Activated CD4-positive, alpha-beta T cell treated with anti-CD3 and anti-CD28 coated beads, Interleukin-2, amount 50 U/mL, for 48 hours (primary cell): ENCODE data around the gene ST8SIA5.

Experiments used
- DNase-seq, 2 experiments: peaks; one replicate each; pipeline ENCODE4 v3.0.0-alpha.2; 2020

Gene ST8SIA5

DNA sequence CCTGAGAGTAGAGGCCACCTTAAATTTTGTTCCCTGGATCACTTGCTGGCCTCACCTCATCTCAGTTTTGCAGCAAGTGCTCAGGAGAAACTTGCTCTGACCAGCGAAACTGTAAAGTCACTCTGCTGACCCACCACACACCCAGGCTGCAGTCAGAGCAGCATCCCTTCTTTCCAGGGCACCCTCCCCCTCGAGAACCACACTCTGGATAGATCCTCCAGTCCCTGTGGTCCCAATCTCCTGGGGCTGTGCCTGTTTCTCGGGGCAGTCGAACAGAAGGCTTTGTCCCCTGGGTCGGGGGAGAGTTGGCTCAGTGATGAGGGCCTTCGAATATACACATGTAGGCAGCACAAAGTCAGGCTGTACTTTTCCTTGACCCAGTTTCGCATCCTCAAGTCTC is 18.4 kb downstream of the ST8SIA5 start:
- DNase-seq = no peak

DNA sequence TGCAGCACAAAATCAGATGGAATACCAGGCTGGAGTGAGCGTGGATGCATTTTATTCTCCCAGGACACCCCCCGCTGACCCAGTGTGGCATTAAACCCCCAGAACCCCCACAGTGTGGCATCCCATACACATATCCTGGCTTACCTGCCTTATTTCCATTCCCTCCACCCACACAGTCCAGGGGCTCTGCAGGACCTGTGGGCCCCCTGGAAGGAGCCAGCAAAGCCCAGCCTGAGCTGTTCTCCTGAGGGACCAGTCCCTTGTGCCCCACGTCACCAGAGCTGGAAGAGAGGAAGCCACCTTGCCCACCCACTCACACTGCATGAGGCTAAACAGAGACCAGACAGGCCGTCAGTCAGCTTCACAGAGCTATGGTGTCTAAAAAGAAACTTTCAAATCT is 20.1 kb downstream of the ST8SIA5 start:
- DNase-seq = no peak

- DNase-seq = no peak
These were observed 20.7 kb downstream of the ST8SIA5 start for GRCh38 chr18:46736135-46736534.

DNA sequence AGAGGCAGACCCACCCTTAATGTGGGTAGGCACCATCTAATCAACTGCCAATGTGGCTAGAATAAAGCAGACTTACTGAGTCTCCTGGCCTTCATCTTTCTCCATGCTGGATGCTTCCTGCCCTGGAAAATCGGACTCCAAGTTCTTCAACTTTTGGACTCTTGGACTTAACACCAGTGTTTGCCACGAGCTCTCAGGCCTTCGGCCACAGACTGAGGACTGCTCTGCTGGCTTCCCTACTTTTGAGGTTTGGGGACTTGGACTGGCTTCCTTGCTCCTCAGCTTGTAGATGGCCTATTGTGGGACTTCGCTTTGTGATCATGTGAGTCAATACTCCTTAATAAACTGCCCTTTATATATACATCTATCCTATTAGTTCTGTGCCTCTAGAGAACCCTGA is 21.9 kb downstream of the ST8SIA5 start:
- no peak for DNase-seq

DNA sequence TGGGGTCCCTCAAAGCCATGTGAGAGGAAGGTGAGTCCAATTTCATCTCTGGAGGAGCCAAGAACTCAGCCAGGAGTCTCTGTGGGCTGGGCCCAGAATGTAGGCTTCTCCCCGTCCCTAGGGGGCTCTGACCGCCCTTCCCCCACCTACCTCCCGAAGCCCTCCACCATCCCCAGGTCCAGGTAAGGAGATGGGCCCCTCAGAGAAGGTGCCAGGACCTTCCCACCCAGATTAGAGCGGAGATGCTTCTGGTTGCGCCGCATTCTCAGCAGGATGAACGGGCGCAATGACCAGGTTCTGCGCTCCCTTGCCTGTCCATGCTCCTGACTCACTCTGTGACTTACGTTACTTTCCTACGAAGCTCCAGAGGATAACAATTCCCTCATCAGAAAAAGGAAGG is 23.0 kb downstream of the ST8SIA5 start:
- no peak for DNase-seq

DNA sequence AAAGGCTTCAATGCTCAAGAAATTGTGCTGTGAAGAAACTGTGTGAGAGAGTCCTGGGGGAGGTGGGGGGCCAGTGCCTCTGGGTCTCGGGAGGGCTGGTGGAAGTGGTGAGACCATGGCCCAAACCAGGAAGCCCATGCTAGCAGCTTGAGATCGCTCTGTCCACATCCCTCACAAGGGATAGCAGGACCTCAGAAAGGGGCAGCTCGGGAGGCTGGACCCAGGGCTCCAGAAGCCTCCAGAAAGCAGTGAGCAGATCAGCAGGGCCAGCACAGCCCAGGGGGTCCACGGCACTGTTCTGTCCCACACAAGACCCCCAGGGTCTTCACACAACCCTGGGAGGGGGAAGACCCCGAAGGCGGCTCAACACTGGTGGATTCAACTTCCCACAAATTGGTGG is 24.1 kb downstream of the ST8SIA5 start:
- DNase-seq = no peak

DNA sequence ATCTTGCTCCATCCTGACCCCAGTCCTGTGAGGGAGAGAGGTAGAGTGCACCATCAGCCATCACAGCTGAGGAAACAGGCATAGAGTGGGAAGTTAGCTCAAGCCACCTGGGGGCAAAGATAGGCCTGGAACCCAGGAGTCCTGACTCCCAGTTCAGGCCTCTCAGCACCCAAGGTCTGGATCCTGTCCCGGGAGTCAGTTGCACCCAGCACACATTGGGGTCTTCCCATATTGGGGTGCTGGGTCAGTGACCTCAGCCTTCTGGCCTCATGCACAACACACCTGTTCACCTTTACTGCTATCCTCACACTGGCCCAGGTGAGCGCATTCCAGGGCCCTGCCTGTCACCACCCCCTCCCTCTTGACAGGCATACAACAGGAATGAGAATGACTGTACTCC is 24.7 kb downstream of the ST8SIA5 start:
- no peak for DNase-seq

GRCh38 chr18:46731316-46731715 is 25.5 kb downstream of the ST8SIA5 start:
- DNase-seq = no peak

DNA sequence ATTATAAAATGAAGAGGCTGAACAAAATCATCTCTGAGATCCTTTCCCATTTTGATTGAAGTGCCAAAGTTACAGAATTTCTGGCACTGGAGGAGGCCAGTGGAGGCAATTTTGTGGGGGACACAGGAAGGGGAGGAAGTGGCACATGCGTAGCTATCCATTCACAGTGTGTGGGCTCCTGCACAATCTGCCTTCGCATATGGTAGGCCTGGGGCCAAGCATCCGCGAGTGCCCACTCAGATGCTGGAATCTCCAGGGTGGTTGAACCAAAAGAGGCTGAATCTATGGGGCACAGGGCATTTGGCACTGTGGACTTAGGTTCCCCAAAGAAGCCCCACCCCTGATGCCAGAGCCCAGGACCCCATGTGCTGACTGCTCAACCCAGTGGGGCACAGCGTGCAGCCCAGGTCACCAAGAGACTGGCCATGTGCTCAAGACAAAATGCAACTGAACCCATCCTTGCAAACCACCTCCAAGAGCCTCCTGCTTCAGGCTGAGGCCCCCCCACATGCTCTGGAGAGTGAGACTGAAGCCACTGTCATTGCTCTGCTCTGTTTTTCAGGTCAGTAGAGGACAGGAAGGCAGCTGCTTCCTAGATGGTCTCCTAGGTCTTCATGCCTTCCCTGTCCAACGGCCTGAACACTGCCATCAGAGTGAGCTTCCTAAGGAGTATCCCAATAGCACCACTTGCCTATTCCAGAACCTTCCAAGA is 28.5 kb downstream of the ST8SIA5 start:
- DNase-seq = no peak

- no peak for DNase-seq
These were observed 29.7 kb downstream of the ST8SIA5 start for GRCh38 chr18:46727177-46727576.

DNA sequence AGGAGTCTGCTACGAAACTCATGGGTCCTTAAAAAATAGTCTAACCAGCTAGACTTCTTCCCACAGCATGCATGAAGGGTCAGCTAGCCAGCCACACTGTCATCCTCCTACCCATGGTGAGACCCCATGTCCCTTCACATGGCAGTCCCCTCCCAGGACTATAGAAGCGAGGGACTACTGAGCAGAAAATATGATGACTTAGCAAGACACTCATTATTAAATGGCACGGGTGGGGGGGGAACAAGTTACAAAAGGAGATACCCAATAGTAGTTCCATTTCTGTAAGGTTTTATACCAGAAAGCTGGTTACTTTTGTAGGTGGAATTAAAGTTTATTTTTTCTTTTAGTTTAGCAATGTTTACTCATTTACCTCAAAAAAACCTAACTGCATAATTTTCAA is 31.5 kb downstream of the ST8SIA5 start:
- DNase-seq = no peak

- DNase-seq = no peak
These were observed 32.9 kb downstream of the ST8SIA5 start for GRCh38 chr18:46723856-46724415.

DNA sequence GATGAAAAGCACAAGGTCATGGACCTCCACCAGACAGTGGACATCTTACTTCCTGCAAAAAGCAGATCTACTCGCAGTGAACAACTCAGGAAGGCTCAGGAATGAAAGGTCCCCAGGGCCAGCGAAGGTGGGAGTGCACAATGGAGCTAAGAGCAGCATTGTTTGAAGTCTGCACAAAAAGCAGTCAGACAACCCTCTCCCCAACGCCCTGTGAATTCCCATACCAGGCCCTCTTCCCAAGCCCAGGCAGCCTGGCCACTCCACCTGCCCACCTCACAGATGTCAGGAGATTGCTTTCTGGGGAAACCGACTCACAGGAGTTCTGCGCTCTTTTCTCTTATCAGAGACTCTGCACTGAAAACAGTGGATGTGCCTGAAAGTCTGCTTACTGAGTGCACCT is 34.8 kb downstream of the ST8SIA5 start:
- no peak for DNase-seq

GRCh38 chr18:46721331-46721730 is 35.5 kb downstream of the ST8SIA5 start:
- DNase-seq = no peak

- DNase-seq = no peak
These were observed 36.3 kb downstream of the ST8SIA5 start for GRCh38 chr18:46720521-46720920.

DNA sequence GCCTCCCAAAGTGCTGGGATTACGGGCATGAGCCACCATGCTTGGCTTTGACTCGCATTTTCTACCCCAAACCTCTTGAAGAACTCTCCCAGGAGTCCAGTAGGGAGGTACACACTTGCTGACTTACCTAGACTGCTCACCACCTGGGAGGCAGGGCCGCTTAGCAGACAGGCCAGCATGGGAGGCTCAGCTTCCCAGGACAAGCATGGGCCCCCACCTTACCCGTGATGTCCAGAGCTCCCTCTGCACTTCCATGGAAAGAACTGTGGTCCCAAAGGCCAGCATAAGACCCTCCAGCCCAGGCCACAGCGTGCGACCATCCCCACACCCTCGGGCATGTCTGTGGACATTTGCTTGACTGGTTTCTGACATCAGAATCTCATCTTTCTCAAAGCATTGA is 36.8 kb downstream of the ST8SIA5 start:
- DNase-seq = no peak

DNA sequence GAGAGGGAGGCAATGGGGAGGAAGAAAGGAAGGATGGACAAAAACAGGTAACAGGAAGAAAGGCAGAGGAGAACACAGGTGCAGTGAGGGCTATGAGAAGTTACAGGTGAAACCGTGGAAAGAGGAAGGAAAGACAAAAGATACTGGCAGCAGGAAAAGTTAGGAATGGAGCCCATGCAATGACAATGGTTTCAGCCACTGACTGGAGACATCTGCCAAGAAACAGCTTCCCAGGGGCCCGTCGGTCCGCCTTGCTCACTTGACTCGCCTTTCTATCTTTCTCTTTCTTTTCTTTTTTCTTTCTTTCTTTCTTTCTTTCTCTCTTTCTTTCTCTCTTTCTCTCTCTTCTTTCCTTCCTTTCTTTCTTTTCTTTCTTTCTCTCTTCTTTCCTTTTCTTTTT is 37.5 kb downstream of the ST8SIA5 start:
- no peak for DNase-seq

- no peak for DNase-seq
These were observed 38.1 kb downstream of the ST8SIA5 start for GRCh38 chr18:46718501-46719341.

GRCh38 chr18:46716827-46717226 is 40.0 kb downstream of the ST8SIA5 start:
- no peak for DNase-seq

GRCh38 chr18:46716336-46716735 is 40.5 kb downstream of the ST8SIA5 start:
- no peak for DNase-seq

DNA sequence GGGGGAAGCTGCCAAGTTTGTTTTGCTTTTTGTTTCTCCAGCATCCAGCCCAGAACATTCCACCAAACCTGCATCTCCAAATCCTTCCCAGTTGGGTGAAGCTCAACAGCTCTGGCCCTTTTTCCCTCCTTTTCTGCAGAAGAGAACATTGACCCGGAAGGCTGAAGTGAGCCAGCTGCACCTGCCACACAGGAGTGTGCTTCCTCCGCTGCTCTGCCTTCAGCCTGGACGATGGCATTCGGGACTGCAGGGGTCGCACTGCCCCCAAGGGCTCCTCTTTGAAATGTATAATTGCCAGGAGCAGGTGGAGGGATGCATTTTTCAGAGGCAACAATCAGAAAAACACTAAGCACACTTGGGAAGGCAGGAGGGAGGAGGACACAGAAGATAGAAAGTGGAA is 41.8 kb downstream of the ST8SIA5 start:
- no peak for DNase-seq

DNA sequence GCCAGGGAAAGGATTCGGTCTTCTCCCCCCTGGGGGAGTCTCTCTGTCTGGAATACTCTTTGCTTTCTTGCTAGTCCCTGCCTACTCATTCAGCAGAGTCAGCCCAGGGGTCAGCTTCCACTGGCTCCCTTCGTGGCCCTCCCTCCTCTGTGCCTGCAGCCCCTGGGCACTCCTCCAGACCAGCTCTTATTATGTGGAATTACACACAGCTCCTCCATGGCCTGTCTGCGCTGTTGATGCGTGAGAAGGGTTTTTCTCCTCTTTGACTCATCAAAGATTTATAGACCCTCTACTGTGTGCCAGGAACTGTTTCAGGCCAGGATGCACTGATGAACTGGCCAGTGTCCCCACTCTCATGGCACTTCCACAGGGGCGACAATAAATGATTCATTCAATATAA is 44.4 kb downstream of the ST8SIA5 start:
- DNase-seq = no peak

DNA sequence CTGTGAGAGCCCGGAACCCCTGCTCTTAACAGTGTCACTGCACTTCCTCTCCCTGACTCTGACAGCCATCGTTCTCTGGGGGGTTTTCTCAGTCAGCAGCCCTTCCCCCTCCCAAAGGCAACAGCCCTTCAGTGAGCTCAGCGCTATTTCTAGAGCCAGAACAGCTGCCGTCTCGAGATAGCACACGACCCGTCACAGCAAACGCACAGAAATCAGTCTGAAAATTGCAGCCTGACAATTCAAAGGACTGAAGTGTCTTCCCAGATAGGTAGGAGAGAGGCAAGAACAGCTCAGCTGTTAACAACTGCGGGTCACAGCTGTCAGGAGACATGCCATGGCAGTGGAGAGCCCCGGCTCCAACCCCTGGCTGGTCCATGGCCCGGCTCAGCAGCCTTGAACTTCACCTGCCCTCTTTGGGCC is 45.4 kb downstream of the ST8SIA5 start:
- DNase-seq = no peak

- DNase-seq = no peak
These were observed 49.9 kb downstream of the ST8SIA5 start for GRCh38 chr18:46706968-46707367.
